ENCODE measurements around the gene ZSCAN9. TPM values are rescaled to one million over a fixed set of nuclear protein-coding genes. Genes with fewer than 3 reads are reported as not detected.

ZSCAN9 gene
- total RNA-seq, 1 experiment from 2014 or later, result 24.3 TPM

GRCh38 chr6:28266962-28267694 is 42.1 kb downstream of the ZSCAN9 start, which contains the start of gene ZSCAN26:
TSS of gene ZSCAN26 (plus strand) at chr6:28267143. CDS start at chr6:28271920, 4,777 bp downstream.
- DNase-seq (ENCODE audit: low read depth in 1 of 2, low spot score in 2 of 2), result peak; percentile 85 to 93
- Histone ChIP-seq H3K36me3 (peaks cover 6% of the 10 kb centered on the region), H3K27ac (0 out of 2 replicates have a peak within 1 kb of the TSS, but pooled peaks have one; percentile 25), H3K4me3 (peak within 1 kb of the TSS; percentile 66), H3K4me1 (replicated peaks) (peaks cover 18% of the 10 kb centered on the region), H3K27me3 (replicated peaks) (no peaks in the 10 kb centered on the region), H3K9me3 (replicated peaks) (no peaks in the 10 kb centered on the region)

DNA sequence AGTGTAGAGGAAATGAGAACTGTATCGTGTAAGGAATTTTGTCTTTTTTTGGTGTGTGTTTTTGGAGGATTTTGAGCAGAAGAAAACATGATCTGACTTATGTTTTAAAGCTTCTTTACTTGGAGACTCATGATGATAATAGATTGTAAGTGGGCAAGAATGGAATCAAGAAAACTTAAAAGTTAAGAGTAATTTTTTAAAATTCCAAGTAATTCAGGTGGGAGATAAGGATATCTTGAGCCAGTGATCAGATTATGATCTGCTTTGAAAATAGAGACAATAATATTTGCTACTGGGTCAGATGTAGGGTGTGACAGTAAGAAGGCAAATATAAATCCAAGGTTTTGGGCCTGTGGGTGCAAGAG is 42.6 kb downstream of the ZSCAN9 start:
- Histone ChIP-seq H3K36me3 (peaks cover 10% of the 10 kb centered on the region), H3K4me1 (replicated peaks) (peaks cover 18% of the 10 kb centered on the region), H3K27ac (0 out of 2 replicates have a peak overlapping the region, but pooled peaks have one; percentile 19), H3K4me3 (peak overlapping the region; percentile 66), H3K27me3 (replicated peaks) (no peaks in the 10 kb centered on the region), H3K9me3 (replicated peaks) (no peaks in the 10 kb centered on the region)
- no peak for DNase-seq (ENCODE audit: low read depth in 1 of 2, low spot score in 2 of 2)

DNA sequence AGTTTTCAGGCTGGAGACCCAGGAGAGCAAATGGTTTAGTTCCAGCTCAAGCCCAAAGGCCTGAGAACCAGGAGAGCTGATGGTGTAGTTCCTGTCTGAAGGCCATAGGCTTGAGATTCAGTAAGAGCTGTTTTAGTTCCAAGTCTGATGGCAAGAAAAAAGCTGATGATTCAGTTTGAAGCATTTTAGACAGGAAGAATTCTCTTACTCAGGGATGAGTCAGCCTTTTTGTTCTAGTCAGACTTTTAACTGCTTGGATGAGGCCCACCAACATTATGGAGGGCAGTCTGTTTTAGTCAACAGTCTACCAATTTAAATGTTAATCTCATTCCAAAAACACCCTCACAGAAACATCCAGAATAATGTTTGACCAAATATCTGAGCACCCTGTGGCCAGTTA is 44.4 kb downstream of the ZSCAN9 start:
- H3K27me3 ChIP-seq (replicated peaks), result no peaks in the 10 kb centered on the region
- H3K4me3 ChIP-seq, result no peak overlapping the region
- peak in 1 of 2 experiments; percentile 42 for DNase-seq (ENCODE audit: low read depth in 1 of 2, low spot score in 2 of 2)
- peaks cover 24% of the 10 kb centered on the region for H3K36me3 ChIP-seq
- peaks cover 18% of the 10 kb centered on the region for H3K4me1 ChIP-seq (replicated peaks)
- H3K9me3 ChIP-seq (replicated peaks), result no peaks in the 10 kb centered on the region
- no peak overlapping the region for H3K27ac ChIP-seq

DNA sequence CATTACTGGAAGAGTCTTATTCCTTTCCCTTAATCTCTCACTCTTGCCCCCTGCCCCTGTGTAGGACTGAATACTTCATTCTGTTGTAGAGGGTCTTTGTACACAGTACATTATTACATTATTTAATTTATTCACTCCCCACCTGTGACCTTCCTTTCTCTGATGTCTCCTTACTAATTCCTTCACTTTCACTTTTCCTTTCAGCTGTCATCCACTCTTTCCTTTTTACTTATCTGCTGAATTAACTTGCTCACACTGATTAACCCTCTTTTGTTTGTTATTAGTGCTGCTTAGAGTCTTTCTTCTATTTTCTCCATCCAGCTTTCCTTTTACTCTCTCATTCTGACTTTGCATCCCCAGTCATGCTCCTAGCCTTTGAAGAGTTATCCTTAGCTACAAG is 49.8 kb downstream of the ZSCAN9 start:
- Histone ChIP-seq H3K36me3 (peaks cover 54% of the 10 kb centered on the region), H3K27ac (no peak overlapping the region), H3K9me3 (replicated peaks) (no peaks in the 10 kb centered on the region)

GRCh38 chr6:28277746-28278145 is 52.7 kb downstream of the ZSCAN9 start:
- no peaks in the 10 kb centered on the region for H3K27me3 ChIP-seq (replicated peaks)
- H3K4me1 ChIP-seq (replicated peaks), result peaks cover 7% of the 10 kb centered on the region; the same call in 1 of the 2 replicates
- H3K4me3 ChIP-seq, result no peak overlapping the region
- H3K9me3 ChIP-seq (replicated peaks), result peaks cover 2% of the 10 kb centered on the region; the same call in 1 of the 2 replicates
- H3K27ac ChIP-seq, result no peak overlapping the region
- peaks cover 46% of the 10 kb centered on the region for H3K36me3 ChIP-seq
- DNase-seq (ENCODE audit: low read depth in 1 of 2, low spot score in 2 of 2), result no peak

More for the DNA sequence above, 49.8 kb downstream of the ZSCAN9 start:
- DNase-seq (ENCODE audit: low read depth in 1 of 2, low spot score in 2 of 2), result no peak
- no peak overlapping the region for H3K4me3 ChIP-seq
- peaks cover under 1% of the 10 kb centered on the region for H3K4me1 ChIP-seq (replicated peaks)
- no peaks in the 10 kb centered on the region for H3K27me3 ChIP-seq (replicated peaks)

GRCh38 chr6:28280595-28281287 is 55.7 kb downstream of the ZSCAN9 start:
- Histone ChIP-seq H3K27me3 (replicated peaks) (no peaks in the 10 kb centered on the region), H3K4me3 (peak overlapping the region; percentile 50), H3K4me1 (replicated peaks) (peaks cover 8% of the 10 kb centered on the region; the same call in 1 of the 2 replicates), H3K27ac (no peak overlapping the region), H3K9me3 (replicated peaks) (peaks cover 7% of the 10 kb centered on the region; the same call in 1 of the 2 replicates), H3K36me3 (peaks cover 52% of the 10 kb centered on the region)
- no peak for DNase-seq (ENCODE audit: low read depth in 1 of 2, low spot score in 2 of 2)

- peak within 1 kb of the TSS; percentile 50 for H3K4me3 ChIP-seq
- no peaks in the 10 kb centered on the region for H3K27me3 ChIP-seq (replicated peaks)
- peak; percentile 66 to 86 for DNase-seq (ENCODE audit: low read depth in 1 of 2, low spot score in 2 of 2)
- H3K9me3 ChIP-seq (replicated peaks), result peaks cover 7% of the 10 kb centered on the region; the same call in 1 of the 2 replicates
- H3K36me3 ChIP-seq, result peaks cover 52% of the 10 kb centered on the region
- H3K27ac ChIP-seq, result no peak within 1 kb of the TSS
- peaks cover 8% of the 10 kb centered on the region; the same call in 1 of the 2 replicates for H3K4me1 ChIP-seq (replicated peaks)
These were observed 56.4 kb downstream of the ZSCAN9 start, which contains the start of gene PGBD1 for GRCh38 chr6:28281288-28282064. TSS of gene PGBD1 (plus strand) at chr6:28281572. CDS start at chr6:28283814, 2,242 bp downstream.

DNA sequence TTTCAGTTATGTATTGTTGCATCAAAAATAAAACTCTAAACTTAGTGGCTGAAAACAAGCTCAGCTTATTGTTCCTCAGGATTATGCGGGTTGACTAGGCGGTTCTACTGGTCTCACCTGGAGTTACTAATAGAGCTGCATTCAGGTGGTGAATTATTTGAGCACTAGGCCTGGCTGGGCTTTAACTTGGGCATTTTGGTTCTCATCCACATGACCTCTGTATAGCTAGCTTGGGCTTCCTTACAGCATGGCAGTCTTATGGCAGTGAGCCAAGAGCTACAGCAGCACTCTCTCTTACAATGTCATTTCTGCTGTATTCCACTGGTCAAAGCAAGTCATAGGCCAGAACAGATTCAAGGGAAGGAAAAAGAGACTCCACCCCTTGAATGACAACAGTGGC is 57.9 kb downstream of the ZSCAN9 start:
- Histone ChIP-seq H3K4me3 (no peak overlapping the region), H3K36me3 (peaks cover 56% of the 10 kb centered on the region), H3K27me3 (replicated peaks) (no peaks in the 10 kb centered on the region), H3K27ac (no peak overlapping the region), H3K4me1 (replicated peaks) (peaks cover 8% of the 10 kb centered on the region; the same call in 1 of the 2 replicates), H3K9me3 (replicated peaks) (peaks cover 7% of the 10 kb centered on the region; the same call in 1 of the 2 replicates)
- no peak for DNase-seq (ENCODE audit: low read depth in 1 of 2, low spot score in 2 of 2)

Other genes starting within 250 kb of the ZSCAN9 start
- gene ZNF165, start 144.7 kb upstream of the ZSCAN9 start, total RNA-seq (2014; rRNA removed; shearing (Covaris generic)), result 0.08 TPM in 1 of 2 replicates, not detected in the other
- 0.31 and 1.2 TPM in 2 replicates for gene ZSCAN16, start 100.7 kb upstream of the ZSCAN9 start, total RNA-seq (2014; rRNA removed; shearing (Covaris generic))
- 8.2 and 12.4 TPM in 2 replicates for gene ZKSCAN8, start 83.4 kb upstream of the ZSCAN9 start, total RNA-seq (2014; rRNA removed; shearing (Covaris generic))
- gene ZKSCAN4, start 27.0 kb downstream of the ZSCAN9 start, total RNA-seq (2014; rRNA removed; shearing (Covaris generic)), result 8.2 and 13.8 TPM in 2 replicates
- gene NKAPL, start 34.0 kb downstream of the ZSCAN9 start, total RNA-seq (2014; rRNA removed; shearing (Covaris generic)), result not detected in 2 replicates
- 11.7 and 17.4 TPM in 2 replicates for gene ZSCAN26, start 41.9 kb downstream of the ZSCAN9 start, total RNA-seq (2014; rRNA removed; shearing (Covaris generic))
- gene PGBD1, start 56.3 kb downstream of the ZSCAN9 start, total RNA-seq (2014; rRNA removed; shearing (Covaris generic)), result 13.4 and 13.5 TPM in 2 replicates
- gene ZSCAN31, start 110.9 kb downstream of the ZSCAN9 start, total RNA-seq (2014; rRNA removed; shearing (Covaris generic)), result 17.9 and 67.4 TPM in 2 replicates
- gene ZKSCAN3, start 124.7 kb downstream of the ZSCAN9 start, total RNA-seq (2014; rRNA removed; shearing (Covaris generic)), result 5.9 and 6.9 TPM in 2 replicates
- gene ZSCAN12, start 174.5 kb downstream of the ZSCAN9 start, total RNA-seq (2014; rRNA removed; shearing (Covaris generic)), result 4.8 and 6.6 TPM in 2 replicates
- gene ZSCAN23, start 218.2 kb downstream of the ZSCAN9 start, total RNA-seq (2014; rRNA removed; shearing (Covaris generic)), result 0.28 and 2.6 TPM in 2 replicates